NCI-H526 treated with DMSO at 0.1 percent for 48 hours (cell line): Measurements from ENCODE around the gene KRT83.
"Not testable (repeated sequence)": the region's sequence is repeated elsewhere in the genome, so short reads cannot be mapped to it uniquely, and the experiment has no call there.

Experiments
- DNase-seq: peaks from one replicate; lab custom pipeline; 2025; lab: John Stamatoyannopoulos, UW

The KRT83 gene

DNA sequence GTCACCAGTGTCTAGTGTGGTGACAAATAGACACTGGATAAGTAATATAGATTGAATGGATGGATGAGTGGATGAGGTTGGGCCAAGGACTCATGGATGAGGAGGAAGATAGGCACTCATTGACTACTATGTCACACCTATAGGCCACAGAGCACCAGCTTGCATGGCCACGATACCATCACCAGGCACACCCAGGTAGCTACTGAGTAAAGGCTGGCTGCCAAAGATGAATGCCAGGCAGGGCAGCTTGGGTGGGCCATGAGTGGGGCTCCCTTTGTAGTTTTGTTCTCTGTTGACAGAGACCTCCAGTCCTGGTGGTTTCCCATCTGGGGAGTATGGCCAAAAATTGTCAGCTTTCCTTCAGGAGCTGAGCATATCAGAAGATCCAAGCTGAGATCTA lies 11.2 kb upstream of the KRT83 start:
- DNase-seq = no peak

DNA sequence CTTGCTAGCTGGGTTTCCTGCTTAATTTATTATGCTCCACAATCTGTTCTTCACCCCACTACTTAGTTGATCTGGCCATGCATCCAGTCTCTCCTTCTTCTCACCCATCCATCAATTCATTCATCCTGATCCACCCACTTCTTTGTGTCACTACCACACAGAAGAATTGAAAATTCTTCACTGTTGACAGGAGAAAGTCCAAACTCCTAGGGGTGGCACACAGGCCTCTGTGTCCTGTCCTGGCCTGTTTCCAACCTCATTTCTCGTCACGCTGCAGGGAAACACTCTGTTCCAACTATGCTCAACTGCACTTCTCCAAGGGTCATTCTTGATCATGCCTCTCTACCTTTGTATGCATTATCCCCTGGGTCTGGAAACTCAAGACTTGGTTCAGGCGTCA lies 10.6 kb upstream of the KRT83 start:
- no peak for DNase-seq

DNA sequence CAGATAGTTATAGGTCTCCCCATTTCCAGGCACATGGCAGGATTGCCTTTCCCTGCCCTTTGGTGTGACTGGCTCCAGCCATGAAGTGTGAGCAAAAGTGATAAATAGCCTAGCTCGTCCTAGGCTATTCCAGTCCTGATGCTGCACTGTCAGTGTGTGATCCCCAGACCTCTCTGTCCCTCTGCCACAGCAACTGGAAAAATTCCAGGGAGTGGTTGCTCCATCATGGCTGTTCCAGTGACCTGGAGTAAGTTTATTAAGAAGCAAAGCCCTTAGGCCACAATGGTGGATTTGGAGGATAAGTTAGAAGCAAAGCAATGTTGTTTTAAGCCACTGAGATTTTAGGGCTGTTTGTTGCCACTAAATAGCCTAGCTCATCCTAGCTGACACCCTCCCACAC lies 9.8 kb upstream of the KRT83 start:
- no peak for DNase-seq

DNA sequence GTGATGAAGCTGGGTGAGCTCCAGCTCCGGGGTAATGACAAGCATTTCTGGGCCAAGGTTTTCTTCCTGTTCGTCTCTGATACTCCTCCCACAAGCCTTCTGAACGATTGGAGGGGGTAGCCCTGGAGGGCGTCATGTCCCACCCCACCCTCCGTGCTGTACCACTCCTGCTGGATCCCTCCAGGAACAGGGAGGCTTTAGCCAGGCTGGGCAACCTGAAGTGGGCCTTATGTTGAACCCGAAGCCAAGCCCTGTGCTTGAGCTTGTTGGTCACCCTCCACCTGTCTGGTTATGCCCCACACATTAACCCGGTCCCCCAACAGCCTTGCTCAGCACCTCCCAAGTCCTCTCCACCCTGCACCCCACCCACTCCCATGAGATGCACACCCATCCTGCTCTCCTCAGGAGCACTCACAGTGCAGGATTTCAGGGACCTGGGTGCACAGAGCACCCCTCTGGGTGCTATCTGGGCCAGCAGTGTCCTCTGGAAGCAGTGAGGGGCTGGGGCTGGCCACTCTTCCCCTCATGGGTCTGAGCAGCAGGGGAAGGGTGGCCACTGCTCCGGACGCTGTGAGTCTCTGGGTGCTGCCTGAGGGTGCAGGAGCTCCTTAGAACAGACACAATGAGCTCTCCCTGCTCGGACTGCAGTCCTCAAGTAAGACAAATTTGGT lies 6.8 kb upstream of the KRT83 start:
- DNase-seq = no peak

DNA sequence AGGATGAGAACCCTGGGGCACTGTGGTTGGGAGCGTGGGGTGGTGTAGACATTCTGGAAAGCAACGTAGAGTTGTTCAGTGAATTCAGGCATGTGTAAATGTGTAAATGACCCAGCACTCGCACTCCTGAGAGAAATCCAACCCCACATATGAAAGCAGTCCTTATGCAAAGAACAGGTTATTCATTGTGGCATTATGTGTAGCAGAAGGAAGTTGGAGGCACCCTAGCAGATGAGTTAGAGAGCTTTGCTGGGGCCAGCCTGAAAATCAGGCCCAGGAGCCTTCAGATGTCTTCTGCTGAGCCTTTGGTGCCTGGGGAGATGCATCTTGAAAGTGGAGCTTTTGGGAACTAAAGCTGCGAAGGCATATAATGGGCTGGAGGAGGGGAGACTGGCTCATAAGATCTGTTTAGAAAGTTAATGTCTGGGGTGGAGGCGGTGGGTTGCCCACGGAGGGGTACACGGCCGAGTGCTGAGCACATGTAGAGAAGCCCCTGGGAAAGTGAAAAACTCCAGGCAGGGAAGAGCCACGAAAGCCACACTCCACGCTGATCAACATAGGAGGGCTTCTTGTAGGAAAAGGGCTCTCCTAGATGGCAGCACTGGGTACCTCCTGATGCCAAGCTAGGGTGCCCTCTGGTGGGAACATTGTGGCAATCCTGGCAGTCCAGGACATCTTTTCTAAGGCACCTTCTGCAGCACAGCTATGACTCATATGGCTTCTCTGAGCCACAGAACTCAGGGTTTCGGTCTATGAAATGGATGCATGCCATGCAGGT lies 6.0 kb upstream of the KRT83 start:
- DNase-seq = peak; percentile 66

DNA sequence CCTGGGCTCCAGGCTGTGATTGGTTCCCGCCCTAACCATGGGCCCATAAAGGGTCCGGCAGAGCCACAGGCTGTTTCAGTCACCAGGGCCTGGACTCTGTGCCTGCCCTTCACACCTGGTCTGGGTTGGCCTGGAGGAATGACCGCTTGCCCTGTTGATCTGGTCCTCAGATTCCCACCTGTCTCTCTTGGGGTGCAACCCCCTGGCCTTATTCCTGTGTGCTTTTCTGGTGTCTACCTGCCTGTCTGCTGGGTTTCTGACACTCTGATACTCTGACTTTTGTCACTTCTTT lies 2.9 kb upstream of the KRT83 start:
- DNase-seq = no peak

DNA sequence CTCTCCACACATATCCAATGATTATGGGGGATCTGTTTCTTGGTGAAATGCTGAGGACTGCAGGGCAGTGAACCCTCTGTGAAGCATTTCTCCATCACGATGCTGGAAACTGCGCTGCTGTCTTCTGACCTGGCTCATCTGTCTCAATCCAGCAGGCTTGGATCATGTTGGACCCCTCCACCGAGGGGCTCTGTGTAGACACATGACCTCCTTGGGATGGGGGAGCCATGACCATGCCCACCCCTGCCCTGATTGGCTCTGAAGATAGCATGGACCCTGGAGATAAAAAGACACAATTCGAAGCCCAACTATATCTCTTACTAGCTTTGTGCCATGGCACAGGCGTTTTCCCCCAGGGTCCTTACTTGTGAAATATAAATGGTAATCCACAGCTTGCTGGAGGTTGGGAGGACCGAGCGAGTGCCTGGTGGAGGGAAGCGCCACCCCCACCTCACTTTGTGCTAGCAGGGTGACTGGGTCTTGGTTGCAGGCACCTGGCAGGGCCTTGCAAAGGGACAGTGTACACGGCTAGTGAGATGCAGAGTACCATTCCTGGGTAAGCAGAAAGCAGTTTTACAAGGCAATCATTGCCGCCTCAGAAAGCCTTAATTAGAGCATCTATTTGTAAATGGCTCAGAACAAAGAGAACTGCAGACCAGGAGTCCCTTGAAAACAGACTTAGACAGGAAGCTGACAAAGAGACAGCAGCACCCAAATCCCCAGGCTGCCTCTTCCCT lies 2.4 kb upstream of the KRT83 start:
- no peak for DNase-seq

DNA sequence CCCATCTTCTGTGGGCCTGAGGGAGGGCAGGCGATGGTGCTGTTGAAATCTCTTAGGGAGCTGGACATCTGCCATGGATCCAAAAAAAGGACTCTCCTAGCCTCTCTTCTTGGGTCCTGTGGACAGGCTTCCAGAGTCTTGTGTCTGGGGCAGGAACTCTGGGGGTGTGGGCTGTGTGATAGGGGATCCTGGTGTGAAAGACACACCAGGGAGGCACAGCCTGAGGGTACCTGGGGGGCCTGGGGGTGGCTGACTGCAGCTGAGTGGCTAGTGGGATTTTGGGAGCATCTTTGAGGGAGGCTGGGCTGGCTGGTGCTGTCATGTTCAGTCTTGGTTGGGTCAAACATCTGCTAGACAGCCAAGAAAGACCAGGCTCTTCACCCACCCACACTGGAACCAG lies 1.8 kb upstream of the KRT83 start:
- DNase-seq = no peak

DNA sequence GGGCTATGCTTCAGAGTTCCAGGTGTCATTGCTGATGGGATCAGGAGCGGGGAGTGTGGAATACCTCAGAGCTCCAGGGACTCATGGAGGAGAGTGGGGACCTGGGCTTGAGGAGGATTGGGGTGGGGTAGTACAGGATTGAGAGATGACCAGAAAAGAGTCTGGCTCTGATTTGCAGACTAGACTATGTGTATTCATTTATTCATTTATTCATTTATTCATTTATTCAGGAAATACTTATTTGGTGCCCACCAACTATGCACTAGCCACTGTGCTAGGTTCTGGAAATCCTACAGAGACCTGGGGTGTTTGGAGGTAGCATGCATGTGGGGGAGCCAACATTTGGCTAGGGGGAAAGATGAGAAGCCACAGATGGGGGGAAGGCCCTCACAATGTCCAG lies 871 bp upstream of the KRT83 start:
- DNase-seq = no peak

DNA sequence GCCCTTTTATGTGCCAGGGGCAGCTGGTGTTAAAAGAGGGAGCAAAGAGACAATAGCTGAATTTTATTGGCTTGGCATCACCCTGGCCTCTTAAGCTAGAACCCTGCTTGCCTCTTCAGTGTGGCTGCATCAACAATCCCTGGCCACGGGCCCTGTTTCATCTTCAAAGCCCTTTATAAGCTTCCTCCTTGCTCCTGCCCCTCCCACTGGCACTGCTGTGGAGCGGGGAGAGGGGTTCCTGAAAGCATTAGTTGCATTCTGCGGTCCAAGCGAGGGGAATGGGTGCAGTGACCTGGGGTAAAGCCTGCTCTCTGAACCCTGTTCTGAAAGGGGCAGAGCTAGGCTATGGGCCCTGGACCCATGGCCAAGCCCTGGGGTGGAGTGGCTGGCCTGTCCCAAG lies 220 bp upstream of the KRT83 start:
- DNase-seq = no peak

DNA sequence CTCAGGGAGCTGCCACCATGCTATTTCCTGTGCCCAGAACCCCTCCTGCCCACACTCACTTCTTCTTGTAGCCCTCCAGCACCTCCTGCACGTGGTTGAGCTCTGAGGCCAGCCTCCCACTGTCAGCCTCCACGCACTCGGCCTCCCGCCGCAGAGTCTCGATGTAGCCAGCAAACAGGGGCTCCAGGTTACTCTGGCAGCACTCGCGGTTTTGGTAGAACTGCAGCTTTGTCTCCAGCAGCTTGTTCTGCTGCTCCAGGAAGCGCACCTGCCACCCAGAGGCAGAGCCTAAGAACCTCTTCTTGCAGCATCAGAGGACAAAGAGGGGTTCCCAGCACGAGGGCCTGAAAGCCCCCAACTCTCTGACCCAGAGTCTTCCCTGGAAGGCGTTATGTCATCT lies 2.1 kb downstream of the KRT83 start:
- DNase-seq = no peak

DNA sequence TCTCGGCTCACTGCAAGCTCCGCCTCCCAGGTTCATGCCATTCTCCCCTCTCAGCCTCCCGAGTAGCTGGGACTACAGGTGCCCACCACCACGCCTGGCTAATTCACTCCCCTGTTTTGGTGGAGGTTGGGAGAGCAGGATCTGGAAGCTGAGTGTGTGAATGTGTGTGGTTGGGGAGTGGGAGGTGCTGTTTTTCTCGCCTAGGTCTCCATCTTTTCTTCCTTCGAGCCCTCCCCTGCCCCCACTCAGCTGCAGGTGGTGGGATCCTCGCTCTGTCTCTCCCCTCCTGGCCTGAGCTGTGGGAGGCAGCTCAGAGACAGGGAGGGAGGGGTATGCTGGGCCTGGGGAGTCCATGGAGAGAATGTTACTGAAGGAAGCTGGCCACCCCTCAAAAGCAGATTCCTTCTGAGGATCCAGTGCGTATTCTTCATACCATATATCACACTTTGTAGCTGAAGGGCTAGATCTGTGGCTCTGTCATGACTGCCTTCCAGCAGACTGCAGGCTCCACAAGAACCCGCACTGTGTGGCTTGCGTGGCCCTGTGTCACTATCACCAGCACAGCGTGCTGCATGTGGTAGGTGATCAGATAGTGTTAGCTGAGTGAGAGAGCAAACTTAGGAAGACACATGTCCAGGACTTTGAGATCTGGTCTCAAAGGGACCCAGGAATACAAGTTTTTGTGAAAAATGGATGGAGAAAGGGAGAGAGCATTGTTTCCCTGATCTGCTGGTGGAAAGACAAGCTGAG lies 2.8 kb downstream of the KRT83 start:
- no peak for DNase-seq

DNA sequence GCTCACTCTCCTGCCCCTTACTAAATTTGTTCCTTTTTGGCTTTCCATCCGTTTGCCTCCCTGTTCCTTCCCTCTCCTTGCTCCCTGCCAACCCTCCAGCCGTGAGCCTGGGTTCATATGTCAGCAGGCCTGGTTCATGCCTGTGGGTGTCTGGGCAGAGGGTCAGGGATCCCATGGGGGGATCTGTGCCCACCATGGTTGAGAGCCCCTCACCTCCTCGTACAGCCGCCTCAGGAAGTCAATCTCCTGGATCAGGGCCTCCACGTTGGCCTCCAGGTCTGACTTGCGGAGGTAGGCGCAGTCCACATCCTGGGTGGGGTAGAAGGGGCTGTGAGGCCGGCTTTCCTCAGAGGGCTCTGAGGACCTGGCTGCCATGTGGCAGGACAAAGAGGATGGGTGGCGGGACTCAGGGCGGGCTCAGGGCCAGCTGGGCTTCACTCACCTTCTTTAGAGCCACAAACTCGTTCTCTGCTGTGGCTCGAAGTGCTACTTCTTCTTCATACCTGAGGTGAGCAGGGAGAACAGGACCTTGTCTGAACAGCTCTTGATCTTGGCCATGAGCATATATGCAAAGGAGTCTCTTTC lies 3.6 kb downstream of the KRT83 start:
- DNase-seq = no peak

DNA sequence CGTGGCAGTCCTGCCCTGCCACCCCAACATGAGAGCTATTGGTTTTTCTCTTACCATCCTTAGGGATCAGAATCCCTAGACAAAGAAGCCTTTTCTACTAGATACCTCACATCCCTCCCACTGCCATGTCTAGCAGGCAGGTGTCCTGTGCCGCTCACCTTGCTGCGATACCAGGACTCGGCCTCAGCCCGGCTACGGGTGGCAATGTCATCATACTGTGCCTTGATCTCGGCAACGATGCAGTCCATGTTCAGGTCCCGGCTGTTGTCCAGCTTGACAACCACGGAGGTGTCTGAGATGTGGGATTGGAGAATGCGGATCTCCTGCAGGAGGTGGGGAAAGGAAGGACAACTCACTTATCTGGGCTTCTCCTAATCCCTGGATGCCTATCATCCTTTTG lies 4.5 kb downstream of the KRT83 start:
- DNase-seq = no peak

DNA sequence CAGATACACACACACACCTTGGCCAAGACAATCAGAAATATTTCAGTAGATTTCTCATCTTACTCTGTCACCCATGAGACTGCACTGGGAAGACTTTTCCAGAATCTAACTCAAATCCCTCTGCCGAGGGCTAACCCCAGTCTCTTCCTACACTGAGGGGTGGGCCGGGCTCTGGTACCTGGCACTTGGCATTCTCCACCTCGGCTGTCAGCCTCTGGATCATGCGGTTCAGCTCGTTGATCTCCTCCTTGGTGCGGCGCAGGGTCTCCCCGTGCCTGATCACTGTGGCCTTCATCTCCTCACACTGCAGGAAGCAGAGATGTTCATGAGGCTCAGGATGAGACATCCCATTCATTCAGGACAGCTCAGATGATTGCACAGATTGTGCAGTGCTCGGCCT lies 4.9 kb downstream of the KRT83 start:
- no peak for DNase-seq

DNA sequence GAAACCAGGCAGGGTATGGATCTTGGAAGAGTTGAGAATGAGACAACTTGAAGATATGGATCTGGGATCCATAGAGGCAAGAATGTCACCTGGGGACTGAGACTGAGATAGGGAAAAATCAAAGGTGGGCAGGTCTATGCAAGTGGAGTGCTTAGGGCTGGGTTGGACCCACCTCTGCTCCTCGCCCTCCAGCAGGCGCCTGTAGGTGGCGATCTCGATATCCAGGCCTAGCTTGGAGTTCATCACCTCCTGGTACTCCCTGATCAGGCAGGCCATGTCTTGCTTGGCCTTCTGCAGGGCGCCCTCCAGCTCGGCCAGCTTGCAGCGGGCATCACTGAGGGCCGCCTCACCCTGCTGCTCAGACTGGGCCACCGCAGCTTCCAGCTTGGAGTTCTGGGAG lies 5.5 kb downstream of the KRT83 start:
- not testable (repeated sequence) for DNase-seq

DNA sequence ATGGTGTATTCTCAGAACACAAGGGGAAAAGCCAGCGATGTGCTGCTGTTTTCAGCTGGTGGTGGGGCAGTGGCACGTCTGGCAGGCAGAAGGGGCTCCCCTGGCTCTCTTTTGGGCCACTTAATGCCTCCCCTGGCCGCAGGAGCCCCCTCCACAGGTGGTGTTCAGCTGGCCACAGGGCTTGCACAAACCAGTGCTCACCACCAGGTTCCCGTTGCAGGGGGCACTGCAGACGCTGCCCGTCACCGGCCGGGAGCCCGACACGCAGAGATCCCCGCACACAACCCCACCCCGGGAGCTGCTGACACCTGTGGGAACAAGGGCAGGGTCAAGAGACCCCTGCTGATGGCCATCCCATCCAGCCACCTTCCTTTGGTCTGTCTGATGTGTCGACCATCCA lies 6.7 kb downstream of the KRT83 start:
- DNase-seq = no peak

DNA sequence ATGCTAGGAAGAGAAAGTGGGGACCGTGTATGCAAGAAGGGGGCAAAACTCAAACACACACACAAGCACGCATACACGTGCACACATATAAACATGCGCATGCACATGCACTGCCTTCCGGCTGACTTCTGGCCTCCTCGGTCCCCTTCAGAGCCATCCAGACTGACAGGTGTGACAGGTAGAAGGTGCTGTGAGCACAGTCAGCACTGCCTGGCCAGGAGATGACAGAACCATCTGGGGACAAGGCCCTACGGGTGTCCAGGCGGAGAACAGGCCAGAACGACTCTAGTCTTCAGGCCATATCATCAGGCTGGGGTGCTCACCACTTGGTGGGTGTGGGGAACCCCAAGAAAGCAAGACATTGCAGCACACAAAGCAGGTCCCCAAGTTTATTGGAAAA lies 7.3 kb downstream of the KRT83 start:
- no peak for DNase-seq

DNA sequence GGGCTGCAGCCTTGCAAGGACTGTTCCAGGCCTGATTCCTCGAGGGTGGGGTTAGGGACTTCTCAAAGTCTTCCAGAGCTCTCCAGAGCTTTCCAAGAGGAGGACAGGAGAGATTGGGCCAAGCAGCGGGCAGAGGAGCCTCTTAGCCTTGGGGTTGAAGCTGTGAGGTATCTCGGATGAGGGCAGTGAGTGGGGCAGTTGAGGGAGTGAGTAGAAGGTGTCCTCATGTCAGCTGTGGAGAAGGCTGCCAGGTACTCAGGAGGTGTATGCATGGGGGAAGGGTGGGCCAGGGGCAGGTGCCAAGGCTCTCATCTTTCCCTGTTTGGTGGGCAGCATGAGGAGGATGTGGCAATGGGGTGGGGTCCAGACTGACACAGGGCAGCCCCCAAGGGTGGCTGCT lies 7.7 kb downstream of the KRT83 start:
- no peak for DNase-seq

DNA sequence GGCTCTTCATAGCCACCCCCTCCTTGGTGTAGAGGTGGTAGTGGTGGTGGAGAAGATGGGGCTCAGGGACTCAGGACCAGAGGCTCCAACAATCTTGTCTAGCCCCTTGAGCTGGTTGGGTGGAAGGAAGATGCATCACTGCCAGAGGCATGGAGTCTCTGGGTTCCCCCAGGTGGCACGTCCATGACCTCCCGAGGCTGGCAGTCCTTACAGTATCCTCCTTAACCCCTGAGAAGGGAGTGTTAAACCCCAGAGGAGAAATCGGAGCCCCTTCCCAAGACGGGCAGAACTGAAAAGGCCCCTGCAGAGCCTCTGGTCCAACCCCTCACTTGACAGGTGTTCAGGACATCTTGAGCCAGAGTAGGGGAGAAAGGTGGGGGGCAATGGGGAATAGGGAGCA lies 9.1 kb downstream of the KRT83 start:
- DNase-seq = no peak

DNA sequence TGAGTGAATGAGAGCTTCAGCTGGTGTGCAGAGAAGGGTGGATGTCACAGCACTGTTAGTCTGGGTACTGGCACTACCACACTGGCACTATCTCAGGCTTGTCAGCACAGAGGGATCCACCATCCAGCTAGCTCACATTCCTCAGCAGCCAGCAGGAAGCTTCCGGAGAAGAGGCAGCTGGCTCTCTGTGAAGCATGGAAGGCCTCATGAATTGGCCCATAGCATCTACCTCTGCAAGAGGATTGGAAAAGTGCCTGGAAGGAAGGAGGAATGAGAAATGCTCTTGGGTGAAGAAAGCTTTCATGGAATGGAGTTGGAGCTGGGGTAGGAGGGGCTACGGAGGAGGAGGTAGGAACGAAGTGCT lies 9.9 kb downstream of the KRT83 start:
- DNase-seq = no peak

DNA sequence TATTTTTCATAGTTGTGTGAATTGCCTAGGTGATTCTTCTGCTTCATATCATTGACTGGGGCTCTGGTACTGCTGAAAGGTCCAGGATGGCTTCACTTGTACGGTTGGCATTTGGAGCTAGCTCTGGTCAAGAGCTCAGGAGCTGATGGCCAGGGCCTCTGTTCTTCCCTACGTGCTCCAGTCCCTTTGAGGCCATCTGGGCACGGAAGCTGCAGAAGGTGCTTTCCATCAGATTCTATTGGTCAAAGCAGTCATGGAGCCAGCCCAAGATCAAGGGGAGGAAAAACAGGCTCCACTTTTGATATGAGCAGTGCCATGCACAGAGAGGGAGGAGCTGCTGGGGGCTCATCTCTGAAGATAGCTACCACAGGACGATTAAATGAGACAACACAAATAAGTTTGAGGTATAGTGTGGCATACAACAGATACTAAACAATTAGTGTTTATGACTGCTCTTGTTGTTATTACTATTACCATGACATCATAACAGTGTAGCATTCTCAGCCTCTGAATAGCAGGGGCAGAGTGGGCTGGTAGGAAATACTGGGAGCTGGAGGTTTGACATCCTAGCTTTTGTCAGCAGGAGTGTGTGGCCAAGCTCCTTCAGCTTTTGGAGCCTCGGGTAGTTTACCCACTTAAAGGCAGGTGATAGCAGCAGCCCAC lies 10.4 kb downstream of the KRT83 start:
- DNase-seq = no peak
